Measurements from ENCODE around the gene CEPT1.

DNA sequence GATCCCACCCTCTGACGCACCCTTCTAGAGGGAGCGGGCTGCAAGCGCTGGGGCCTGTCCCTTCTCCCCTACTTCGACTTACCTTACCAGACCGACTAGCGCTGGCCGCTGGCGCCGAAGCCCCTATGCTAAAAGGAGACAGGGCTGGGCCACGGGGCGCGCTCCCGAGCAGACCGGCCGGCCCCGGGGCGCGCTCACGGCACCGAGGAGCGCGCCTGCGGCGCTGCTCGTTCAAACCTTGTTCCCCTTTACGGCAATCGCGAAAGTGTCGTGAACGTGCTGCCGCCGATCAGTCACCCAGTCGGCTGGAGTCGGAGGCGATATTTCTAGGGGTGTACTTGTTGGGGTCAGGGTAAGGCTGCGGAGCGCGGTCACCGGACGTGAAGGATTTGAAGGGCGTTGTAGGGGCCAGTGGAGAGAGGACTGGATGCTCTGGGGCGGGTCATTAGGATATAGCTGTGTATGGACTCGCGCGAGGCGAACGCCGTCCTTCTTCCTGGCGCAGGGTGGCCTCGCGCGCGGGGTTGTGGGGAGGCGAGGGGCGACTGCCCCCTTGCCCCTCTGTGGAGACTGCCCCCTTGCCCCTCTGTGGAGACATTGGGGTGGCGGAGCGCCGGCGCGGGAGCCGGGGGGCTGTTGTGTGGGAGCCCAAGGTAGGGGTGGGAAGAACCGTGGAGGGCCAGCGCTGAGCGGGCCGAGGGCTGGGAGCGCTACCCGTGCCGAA lies at the start of gene CEPT1, which contains the start of gene DRAM2:
- TF ChIP-seq SMC3 (IDR thresholded peaks at IDR 0.05; ENCODE audit: low read depth, low read length) = no peak
- no peak for TF ChIP-seq RFX5 (IDR thresholded peaks at IDR 0.05; ENCODE audit: low read length)
